HCT116 (cell line): Measurements from ENCODE around the gene DNMT1.

Experiments
- CEBPB ChIP-seq: IDR thresholded peaks from 2 replicates; pipeline ENCODE4 v1.6.1; 2012; ENCODE audit warnings: low read depth
- EZH2phosphoT487 ChIP-seq: fragments of 200-600 bp; IDR thresholded peaks from 2 replicates; pipeline ENCODE4 v1.6.1; 2018; ENCODE audit warnings: antibody characterized with exemption, borderline replicate concordance
- JUND ChIP-seq: IDR thresholded peaks from 2 replicates; pipeline ENCODE4 v1.6.1; 2012
- POLR2A ChIP-seq: IDR thresholded peaks from 2 replicates; pipeline ENCODE4 v1.7.0; 2011; ENCODE audit warnings: borderline replicate concordance; ENCODE audit not compliant: insufficient read depth, insufficient read length; ENCODE audit errors: extremely low read depth
- REST ChIP-seq: IDR thresholded peaks from 2 replicates; pipeline ENCODE4 v1.6.1; 2012; ENCODE audit warnings: low read depth
- ZBTB33 ChIP-seq: IDR thresholded peaks from 2 replicates; pipeline ENCODE4 v1.6.1; 2011; ENCODE audit warnings: mild to moderate bottlenecking, low read length, moderate library complexity; ENCODE audit not compliant: insufficient replicate concordance; ENCODE audit errors: extremely low read depth
- ZFX ChIP-seq: fragments of 450-650 bp; IDR thresholded peaks from 2 replicates; pipeline ENCODE4 v1.6.1; 2017
- TF ChIP-seq, protein P1 (sequence below), 3 experiments: fragments of 200-600 bp in 1 of 3; sonication (generic) in 1 of 3; IDR thresholded peaks in 2 of 3; conservative IDR thresholded peaks in 1 of 3; 2 replicates each; pipeline ENCODE4 v1.5.1; 2012 to 2017; ENCODE audit warnings: low read depth in 2 of 3, low read length in 2 of 3, antibody characterized with exemption in 1 of 3, borderline replicate concordance in 1 of 3, control low read depth in 1 of 3, mild to moderate bottlenecking in 1 of 3, mixed read lengths in 1 of 3, mixed run types in 1 of 3, moderate library complexity in 1 of 3; ENCODE audit not compliant: insufficient read depth in 1 of 3

DNA sequence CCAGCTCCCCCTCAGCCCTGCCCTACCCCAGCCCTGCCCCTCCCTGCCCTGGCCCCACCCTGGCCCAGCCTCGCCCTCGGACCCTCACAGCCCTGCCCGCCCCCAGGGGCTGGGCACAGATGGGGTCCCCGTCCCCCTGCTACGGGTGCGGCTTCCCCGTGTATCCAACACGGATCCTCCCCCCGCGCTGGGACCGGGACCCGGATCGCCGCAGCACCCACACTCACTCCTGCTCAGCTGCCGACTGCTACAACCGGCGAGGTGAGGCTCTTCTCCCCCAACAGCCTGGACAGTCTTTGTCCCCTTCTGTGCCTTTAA, 103.4 kb downstream of the DNMT1 start:
- TF ChIP-seq REST (no peak), EZH2phosphoT487 (no peak), JUND (no peak), ZFX (no peak), POLR2A (no peak), CEBPB (no peak), ZBTB33 (no peak)
- TF ChIP-seq, protein P1, sequence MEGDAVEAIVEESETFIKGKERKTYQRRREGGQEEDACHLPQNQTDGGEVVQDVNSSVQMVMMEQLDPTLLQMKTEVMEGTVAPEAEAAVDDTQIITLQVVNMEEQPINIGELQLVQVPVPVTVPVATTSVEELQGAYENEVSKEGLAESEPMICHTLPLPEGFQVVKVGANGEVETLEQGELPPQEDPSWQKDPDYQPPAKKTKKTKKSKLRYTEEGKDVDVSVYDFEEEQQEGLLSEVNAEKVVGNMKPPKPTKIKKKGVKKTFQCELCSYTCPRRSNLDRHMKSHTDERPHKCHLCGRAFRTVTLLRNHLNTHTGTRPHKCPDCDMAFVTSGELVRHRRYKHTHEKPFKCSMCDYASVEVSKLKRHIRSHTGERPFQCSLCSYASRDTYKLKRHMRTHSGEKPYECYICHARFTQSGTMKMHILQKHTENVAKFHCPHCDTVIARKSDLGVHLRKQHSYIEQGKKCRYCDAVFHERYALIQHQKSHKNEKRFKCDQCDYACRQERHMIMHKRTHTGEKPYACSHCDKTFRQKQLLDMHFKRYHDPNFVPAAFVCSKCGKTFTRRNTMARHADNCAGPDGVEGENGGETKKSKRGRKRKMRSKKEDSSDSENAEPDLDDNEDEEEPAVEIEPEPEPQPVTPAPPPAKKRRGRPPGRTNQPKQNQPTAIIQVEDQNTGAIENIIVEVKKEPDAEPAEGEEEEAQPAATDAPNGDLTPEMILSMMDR (IDR thresholded peaks at IDR 0.05 in 2 of 3, conservative IDR thresholded peaks at IDR 0.05 in 1 of 3; ENCODE audit: borderline replicate concordance in 1 of 3, insufficient read depth in 1 of 3, low read depth in 2 of 3, low read length in 2 of 3): no peak
